GM12873 (cell line): ENCODE data around the gene PITPNM1.

Experiments used
- CTCF ChIP-seq: IDR thresholded peaks from 2 replicates; pipeline ENCODE4 v1.5.1; 2012; ENCODE audit warnings: low read depth, mild to moderate bottlenecking, moderate library complexity, low read length, control low read depth; ENCODE audit not compliant: insufficient read depth; ENCODE audit errors: missing control alignments

PITPNM1 gene

GRCh38 chr11:67466367-67466766, 38.8 kb downstream of the PITPNM1 start:
- no peak for TF ChIP-seq CTCF

- no peak for TF ChIP-seq CTCF
These were observed 40.0 kb downstream of the PITPNM1 start for GRCh38 chr11:67465189-67465510.

- no peak for TF ChIP-seq CTCF
These were observed 40.6 kb downstream of the PITPNM1 start for GRCh38 chr11:67464411-67465188.

- no peak for TF ChIP-seq CTCF
These were observed 41.3 kb downstream of the PITPNM1 start for GRCh38 chr11:67463680-67464410.

GRCh38 chr11:67463186-67463585, 42.0 kb downstream of the PITPNM1 start:
- TF ChIP-seq CTCF, result no peak

GRCh38 chr11:67458266-67458665, 46.9 kb downstream of the PITPNM1 start:
- TF ChIP-seq CTCF, result no peak

- no peak for TF ChIP-seq CTCF
These were observed 47.7 kb downstream of the PITPNM1 start for GRCh38 chr11:67457453-67457852.
